HG03108 (cell line): ENCODE measurements around the gene S100A10.

Source experiments
- ATAC-seq: cut with Tn5 transposase; IDR thresholded peaks from one replicate; pipeline ENCODE4 v1.9.1; 2021; ENCODE audit warnings: moderate library complexity; ENCODE audit not compliant: unreplicated experiment

The S100A10 gene

DNA sequence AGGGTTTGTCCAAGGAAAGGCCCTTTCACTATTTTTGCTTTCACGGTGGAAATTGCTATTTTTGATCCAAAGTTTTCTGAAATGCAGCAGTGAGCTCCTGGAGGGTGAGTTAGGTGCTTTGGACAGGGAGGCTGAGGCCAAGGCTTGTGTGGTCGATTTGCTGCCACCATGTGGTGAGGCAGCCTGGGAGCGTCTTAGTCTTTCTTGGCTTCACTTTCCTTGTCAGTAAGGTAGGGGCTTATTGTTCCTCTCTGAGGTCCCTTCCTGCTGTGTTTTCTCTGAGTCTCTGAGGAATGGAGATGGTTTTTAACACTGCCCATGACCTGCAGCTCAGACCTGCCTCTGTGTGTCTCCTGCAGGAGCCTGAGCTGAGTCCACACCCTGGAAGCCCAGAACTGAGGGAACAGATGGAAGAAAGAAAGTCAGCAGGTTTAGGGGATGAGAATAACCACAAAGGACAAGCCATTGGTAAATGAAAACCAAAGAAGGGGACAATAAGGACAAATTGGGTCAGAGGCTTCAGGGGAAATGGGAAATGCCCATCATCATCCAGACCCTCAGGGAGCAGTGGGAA lies 20.1 kb upstream of the S100A10 start:
- no peak for ATAC-seq

DNA sequence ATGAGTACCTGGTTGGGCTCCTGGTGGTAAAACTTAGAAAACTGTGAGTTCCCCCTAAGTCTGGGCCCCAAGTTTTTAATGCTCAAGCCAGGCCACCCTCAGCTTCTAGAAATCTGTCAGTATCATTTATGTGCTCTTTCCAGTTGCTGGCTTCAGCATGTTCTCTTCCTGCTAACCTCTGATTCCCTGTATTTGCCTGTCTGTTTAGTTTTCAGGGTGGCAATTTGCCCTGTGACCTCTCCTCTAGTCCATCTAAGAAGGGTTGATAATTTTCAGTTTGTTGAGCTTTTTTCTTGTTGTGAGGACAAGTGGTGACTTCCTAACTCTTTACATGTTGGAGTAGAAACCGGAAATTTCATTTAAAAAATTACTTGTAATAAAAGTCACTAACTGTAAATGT lies 16.0 kb upstream of the S100A10 start:
- ATAC-seq: no peak

DNA sequence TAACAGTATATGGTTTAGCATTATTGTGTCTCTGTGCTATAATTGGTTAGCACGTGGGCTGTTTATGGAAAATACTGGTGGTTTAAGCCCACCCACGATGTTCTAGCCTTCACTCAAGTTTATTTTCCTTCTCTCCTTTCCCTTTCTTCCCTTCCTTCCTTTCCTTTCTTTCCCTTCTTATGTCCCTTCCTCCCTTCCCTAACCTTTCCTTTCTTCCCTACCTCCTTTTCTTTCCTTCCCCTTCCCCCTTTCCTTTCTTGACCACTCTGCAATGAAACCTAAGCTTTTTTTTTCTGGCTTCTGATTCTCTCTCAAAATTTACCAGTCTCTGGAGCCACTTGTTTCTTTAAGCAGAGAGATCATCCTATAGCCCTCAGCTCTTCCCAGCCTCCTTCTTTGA lies 13.4 kb upstream of the S100A10 start:
- no peak for ATAC-seq

DNA sequence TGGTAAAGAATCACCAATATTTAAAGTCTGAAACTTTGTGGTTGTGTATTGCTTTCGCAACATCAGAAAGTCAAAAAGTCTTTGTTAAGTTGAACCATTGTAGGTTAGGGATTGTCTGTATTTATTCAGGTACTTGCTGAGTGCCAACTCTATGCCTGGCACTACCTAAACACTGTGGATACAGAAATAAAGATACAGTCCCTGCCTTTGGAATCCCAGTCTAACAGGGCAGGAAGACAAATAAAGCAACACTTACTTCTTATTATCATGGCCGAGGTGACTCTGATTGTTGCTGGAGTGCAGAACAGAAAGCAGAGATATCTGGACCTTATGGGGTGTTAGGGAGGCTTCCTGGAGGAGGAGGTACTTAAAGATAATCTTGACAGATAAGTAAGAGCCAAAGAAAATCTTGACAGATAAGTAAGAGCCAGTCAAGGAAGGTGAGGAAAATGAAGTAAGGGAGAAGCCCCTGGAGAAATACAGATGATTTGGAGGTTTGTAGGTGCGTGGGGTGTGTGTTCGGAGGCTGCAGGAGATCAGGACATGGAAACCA lies 11.8 kb upstream of the S100A10 start:
- no peak for ATAC-seq

DNA sequence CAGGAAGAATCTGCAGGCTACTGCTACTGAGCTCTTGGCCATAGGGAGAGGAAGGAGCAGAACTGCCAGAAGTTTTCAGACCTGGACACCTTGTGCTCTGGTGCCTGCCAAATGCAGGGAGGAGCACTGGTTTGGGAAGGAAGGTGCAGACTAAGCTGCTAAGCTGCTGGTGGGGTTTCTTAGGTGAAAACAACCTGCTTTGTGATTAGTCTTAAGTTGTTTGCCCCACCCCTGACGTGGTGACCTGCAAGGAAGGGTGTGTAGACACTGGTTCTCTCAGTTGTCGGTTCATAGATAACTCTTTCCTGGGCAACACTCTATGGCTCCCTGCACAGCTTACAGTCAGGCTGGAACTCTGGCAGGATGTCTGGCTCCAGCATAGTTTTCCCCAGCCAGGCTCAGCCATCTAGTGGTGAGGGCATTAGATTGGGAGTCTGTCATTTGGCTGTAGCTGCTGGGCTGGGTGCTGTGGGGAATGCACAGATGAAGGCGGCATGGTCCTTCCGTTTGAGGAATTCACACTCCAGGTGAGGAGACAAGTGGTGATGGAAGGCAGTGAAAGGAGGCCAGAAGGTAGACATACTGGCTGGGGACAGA lies 10.3 kb upstream of the S100A10 start:
- ATAC-seq: no peak

DNA sequence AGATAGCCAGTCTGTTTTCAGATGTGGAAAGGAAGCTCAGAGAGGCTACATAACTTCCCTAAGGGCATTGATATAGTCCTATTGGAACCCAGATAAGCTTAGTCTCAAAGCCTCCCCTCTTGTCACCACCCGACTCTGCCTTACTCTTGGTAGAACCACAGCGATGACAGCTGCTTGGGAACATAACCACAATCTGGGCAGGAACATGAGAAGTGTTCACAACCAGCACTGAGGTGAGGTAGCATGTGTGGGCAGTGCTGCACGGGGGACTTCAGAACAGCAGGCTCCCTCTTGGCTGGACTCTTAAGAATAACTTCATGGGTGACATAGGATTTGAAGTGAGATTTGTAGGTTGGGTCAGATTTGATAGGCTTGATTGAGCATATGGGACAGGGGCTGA lies 9.3 kb upstream of the S100A10 start:
- no peak for ATAC-seq

DNA sequence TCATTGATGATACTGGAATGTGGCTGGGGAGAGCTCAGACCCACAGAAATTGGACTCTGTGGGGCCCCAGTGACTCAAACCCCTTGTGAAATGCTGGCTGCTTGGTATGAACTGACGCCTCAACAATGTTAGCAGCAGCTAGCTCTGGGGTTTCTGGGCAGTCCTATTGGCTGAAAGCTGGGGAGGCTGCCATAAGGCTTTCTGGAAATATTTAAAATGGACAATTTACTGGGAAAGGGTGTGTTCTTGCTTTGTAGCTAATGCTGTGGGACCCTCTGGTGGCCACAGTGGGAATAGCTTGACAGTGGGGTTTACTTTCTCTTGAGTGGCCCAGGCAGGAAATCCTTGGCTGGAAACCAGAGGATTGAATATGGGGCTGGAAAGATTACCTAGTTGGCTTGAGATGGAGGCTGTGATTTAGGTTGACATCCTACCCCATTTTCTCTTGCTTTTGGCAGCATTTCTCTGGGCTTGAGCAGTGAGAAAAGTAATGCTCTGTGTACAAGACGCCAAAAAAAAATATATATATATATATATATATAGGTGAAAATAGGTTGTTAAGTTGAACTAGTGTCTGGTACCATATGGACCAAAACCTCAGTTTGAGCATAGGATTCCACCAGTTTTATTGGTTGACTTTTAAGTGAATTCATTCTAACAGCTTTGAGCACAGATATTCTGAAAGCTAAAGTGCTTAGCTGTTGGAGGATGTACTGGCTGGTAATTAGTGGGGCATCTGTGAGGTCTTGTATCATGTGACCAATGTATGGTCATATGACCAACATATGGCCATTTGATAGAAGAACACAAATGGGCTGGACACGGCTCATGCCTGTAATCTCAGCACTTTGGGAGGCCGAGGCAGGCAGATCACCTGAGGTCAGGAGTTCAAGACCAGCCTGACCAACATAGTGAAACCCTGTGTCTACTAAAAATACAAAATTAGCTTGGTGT lies 8.2 kb upstream of the S100A10 start:
- no peak for ATAC-seq

DNA sequence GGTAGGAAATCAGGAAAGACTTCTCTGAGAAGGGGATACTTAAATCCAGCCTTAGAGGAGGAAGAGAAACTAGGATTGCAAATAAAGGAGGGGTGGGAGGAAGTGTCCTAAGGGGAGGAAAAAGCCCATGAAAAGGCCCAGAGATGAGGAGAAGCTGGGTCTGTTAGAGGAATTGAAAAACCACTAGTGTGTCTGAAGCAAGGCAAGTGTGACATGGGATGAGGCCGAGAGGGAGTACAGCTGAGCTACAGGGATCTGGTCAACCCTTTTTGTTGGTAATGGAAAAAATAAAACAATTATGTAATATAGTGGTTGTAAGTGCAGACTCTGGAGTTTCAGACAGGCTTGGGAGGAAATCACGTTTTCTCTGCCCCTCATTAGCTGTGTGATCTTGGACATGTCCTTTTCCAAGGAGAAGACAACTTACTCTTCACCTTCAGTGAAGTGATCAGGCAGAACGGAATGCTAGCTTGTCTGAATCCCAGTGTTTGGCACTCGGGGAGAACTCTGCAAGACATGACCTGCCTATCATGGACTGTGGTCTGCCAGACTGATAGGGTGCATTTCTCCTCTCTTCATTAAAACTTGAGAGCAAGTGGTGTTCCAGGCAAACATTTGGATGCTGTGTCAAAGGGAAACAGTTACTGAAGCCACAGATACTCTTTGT lies 7.4 kb upstream of the S100A10 start:
- no peak for ATAC-seq

DNA sequence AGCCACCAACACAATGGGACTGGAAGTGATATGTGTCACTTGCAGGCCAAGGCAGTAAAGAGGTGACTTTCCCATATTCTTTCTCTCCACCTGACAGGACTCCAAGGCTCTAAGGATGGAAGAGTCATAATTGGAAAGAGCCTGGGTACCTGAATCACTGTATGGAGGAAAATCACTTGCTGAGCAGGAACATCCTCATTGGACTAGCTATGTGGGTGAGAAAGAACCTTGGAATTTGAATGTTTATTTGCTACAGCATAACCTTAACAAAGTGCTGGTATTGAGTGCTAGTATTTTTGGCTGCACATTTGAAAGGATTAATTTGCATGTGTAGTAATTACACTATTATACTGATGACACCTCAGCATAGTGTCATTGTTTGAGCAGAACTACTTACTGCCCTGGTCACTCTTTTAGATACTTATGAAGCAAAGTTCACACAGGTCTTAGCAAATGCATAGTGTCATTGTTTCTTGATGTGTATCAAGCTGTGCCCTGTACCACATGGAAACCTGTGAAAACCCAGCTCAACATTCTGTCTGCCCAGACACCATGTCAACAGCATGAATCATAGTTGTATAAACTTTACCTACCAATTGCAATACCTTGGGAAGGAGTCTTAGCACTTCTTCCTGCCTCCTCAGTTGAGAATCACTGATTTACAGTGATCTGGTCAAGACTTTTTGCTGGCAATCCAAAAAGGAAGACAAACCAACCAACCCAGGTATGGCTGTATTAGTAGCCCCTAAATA lies 5.1 kb upstream of the S100A10 start:
- no peak for ATAC-seq

DNA sequence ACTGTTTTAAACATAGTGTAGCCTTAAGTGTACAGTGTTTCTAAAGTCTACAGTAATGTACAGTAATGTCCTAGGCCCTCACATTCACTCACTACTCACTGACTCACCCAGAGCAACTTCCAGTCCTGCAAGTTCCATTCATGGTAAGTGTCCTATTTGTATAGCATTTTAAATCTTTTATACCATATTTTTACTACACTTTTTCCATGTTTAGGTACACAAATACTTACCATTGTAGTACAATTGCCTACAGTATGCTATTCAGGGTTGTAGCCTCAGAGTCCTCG lies 3.6 kb upstream of the S100A10 start:
- no peak for ATAC-seq

DNA sequence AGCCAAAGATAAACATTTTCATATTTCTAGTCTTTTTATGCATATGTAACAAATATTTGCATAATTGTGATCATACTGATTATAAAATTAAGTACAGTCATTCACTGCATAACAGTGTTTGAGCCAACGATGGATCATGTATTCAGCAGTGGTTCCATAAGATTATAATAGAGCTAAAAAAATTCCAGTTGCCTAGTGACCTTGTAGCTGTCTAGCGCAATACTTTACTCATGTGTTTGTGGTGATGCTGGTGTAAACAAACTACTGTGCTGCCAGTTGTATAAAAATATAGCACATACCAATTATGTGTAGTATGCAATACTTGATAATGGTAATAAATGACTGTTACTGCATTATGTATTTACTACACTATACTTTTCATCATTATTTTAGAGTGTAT lies 2.1 kb upstream of the S100A10 start:
- no peak for ATAC-seq

DNA sequence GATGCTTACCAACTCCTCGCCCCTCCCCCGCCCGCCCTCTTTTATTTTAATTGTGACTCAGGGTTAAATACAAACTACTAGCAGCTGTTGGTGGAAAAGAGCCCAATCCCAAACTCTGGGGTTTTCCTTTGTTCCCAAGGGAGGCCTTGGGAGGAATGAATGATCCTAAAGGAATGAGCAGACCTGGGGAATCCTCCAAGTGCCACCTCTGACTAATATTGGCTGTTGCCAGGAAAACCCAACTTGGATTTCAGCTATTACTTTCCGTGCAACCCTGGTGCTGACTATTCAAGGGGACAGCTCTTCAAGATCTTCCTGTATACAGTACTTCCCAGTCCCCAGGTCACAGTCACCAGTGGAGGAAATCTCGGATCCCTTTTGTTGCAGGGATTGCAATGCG lies 1.3 kb upstream of the S100A10 start:
- ATAC-seq: no peak

DNA sequence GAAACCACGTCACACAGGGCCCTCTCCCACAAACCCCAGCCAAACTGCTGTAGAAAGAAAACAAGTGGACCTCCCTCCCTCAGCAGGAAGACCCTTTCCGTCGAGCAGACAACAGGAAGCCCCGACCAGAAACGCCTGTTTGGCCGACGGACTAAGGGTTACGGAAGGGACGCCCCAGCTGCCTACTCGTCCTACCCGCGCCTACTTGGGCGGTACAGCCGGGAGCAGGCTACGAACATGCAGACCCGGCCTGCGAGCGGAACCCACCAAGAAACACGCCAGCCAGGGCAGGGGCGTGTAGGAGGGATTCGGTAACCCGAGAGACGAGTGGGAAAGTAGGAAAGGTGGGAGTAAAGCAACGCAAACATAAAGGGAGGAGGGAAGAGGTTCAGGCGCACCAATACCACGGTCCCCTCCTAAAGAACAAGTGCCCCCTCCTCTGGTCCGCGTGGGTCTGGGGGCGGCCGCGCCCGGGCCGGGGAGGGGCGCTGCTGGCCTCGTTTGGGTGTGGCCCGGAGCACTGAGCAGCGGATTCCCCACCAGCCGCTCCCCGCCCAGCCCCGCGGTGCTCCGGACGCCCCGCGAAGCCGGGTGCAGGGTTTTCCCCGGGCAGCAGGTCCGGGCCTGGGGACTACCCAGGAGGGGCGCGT lies 450 bp downstream of the S100A10 start:
- no peak for ATAC-seq

DNA sequence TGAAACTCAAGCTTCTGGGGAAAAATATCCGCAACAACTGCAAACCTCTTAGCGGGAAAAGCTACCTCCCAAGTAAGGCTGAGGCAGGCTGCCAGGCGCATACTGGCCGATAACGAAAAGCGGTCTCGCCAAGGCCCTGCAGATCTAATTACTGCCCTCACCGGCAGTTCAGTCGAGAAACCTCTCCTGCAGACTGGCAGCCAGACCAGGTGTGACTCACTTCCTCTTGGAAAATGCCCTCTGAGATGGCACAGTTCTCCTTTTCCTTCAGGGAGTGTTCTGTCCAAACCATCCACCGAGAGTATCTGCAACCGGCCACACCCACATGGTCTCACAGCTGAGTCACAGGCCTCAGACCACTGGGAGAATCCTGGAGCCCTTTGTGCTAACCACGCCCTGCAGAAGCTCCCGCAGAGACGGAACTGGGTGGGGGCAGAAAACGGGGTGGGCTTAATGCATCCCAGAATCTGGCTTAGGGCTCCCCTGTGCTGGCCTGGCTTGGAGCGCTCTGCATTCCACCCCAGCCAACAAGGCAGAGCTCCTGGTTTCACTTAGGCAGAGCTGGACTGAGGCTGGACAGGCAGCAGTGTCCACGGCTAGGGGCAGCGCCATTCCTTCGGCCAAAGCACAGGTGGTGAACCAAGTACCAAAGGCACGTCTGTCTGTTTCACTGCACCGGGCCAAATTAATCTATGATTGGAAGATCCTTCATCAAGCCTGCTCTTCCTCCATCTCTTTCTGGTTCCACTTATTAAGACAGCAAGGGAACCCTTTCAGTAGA lies 1.2 kb downstream of the S100A10 start:
- ATAC-seq: no peak

DNA sequence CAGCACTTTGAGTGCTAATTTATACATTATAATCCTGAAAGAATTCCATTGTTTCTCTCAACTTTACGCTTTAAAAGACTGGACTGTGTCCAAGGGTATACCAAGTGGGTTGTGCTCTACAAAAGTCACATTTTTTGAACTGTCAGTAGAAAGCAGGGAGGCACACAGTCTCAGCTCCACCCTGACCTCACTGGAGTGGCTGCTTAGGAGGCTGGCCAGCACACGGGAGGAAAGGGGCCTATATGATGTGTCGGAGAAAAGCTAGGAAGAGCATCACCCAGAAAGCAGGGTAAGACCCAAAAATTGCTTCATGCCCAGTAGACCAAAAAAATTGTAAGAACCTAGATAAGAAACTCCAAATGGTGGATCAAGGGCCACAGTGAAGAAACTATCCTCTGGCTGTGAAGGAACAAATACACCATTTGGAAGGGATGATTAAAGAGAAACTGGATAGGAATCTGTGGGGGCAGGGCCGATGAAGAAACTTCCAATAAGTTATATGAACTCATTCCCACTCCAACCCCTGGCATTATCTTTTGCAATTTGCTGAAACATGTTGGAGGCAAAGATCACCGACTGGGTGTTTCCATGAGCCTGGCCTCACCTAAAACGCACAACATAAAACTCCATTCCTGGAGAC lies 1.9 kb downstream of the S100A10 start:
- no peak for ATAC-seq

DNA sequence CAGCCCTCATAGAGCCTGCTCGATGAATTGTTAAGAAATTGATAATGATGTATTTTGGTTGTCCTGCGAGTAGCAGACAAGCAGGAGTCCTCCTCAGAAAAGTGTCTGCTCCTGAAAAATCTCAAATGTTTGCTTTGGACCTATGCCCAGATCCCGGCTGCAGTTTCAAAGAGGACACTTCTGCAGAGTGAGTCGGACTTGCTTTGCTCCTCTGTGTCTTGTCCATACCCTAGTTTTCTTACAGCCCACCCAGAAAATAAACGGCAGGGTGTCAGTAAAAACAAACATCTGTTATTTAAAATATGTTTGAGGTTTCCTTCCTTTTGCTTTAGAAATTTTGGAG lies 2.8 kb downstream of the S100A10 start:
- ATAC-seq: no peak

DNA sequence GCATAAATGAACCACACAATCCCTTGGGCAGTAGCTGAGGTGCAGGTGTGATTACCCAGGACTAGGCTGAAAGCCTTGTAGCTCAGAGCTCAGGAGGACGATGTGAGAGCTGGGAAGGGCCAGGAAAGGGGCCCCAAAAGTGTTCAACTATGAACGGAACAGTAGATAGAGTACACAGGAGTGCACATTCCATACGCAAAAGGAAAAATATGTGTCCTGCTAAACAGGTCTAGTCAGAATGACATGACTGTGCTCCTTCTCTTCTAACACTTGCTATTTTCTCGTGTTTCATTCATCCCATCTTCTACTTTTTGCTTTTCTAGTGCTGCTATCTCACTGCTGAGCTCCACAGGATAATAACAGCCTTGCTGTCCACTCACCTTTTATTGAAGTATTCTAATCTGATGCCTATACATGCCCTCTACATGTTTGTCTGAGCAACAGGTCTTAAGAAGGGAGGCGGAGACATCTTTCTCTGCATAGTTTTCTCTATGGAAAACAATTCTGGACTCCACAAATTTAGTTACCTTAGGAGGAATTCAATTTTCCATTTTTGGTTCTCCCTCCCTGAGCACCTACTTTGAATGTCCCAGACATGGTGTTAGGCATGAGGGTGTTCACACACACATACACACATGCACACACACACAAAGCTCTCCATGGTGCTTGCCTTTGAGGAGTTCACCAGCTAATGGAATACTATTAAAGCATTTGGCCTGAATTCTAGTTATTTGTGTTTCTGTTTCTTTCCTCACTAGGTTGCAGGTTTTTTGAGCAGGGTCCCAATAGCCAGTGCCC lies 3.4 kb downstream of the S100A10 start:
- no peak for ATAC-seq

DNA sequence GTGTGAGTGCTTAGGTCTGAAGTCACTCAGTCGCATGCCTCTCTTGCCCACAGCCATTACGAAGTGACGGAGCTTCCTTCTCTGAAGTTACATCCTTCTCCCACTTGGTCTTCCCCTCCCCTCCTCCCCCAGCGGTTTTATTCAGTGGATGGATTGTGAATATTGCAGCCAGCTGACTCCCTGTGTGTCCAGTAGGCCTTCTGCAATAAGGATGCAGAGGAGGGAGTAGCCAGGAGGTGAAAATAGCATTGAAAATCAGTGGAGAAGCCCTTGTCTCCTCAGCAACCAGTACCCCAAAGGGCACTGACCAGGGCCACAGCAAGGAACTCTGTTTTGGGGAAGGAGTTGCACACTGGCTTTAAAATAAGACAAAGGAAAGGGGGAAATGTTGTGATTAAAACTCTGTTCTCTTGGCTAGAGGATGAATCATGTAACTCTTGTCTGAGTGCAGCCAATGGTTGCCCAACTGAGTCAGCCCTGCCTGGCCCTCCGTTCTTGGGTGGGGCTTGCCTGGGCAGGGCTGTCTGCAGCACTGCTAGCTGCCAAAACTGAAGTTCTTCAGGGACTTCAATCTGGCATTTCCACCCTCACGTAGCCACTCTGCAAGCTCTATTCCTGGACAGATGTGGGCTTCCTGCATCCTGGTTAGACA lies 4.3 kb downstream of the S100A10 start:
- no peak for ATAC-seq
